ENCODE measurements around the gene NRXN3.

DNA sequence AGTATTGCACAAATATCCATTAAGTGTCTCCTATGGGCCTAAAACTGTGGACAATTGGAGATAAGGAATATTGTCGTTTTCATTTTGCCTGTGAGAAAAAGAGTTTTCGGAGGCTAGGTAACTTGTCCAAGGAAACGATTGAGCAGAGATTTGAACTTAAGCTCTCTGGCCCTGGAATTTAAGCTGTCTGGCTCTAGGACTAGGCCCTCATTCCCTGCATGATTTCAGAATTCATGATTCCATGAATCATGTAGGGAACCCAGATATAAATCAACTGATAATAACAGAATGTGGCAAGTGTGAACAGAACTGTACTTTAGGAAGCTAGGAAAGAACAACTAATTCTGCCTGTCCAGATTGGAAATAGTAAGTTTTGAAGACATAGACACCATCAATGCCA is 1100.2 kb downstream of the NRXN3 start:
- TF ChIP-seq, protein P1, sequence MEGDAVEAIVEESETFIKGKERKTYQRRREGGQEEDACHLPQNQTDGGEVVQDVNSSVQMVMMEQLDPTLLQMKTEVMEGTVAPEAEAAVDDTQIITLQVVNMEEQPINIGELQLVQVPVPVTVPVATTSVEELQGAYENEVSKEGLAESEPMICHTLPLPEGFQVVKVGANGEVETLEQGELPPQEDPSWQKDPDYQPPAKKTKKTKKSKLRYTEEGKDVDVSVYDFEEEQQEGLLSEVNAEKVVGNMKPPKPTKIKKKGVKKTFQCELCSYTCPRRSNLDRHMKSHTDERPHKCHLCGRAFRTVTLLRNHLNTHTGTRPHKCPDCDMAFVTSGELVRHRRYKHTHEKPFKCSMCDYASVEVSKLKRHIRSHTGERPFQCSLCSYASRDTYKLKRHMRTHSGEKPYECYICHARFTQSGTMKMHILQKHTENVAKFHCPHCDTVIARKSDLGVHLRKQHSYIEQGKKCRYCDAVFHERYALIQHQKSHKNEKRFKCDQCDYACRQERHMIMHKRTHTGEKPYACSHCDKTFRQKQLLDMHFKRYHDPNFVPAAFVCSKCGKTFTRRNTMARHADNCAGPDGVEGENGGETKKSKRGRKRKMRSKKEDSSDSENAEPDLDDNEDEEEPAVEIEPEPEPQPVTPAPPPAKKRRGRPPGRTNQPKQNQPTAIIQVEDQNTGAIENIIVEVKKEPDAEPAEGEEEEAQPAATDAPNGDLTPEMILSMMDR (IDR thresholded peaks at IDR 0.05; ENCODE audit: insufficient read depth, low read depth, low read length): no peak
- TF ChIP-seq EZH2 (IDR thresholded peaks at IDR 0.05; ENCODE audit: insufficient read depth, low read length): no peak

Measured in astrocyte (in vitro differentiated cells and primary cell).